CD4-positive, alpha-beta T cell treated with Interleukin-6 at 100 ng/mL for 8 hours (primary cell): ENCODE data around the gene IPMK.

Experiments used
- DNase-seq: peaks from one replicate; pipeline ENCODE4 v3.0.0-alpha.2; 2020; ENCODE audit warnings: mixed read lengths, low spot score

The IPMK gene

GRCh38 chr10:58153751-58154150, 113.9 kb downstream of the IPMK start:
- no peak for DNase-seq

- no peak for DNase-seq
These were observed 114.9 kb downstream of the IPMK start for GRCh38 chr10:58152673-58153263.

- no peak for DNase-seq
These were observed 117.4 kb downstream of the IPMK start for GRCh38 chr10:58150290-58150689.

GRCh38 chr10:58143944-58144343, 123.8 kb downstream of the IPMK start:
- no peak for DNase-seq
